Ishikawa (cell line): ENCODE measurements around the gene SGTA.

Experiments
- CEBPB ChIP-seq: IDR thresholded peaks from 2 replicates; pipeline ENCODE4 v1.6.1; 2012
- CREB1 ChIP-seq: IDR thresholded peaks from 2 replicates; pipeline ENCODE4 v1.6.1; 2012; ENCODE audit warnings: low read depth
- EGR1 ChIP-seq: IDR thresholded peaks from 2 replicates; pipeline ENCODE4 v1.6.1; 2012
- EP300 ChIP-seq: IDR thresholded peaks from 2 replicates; pipeline ENCODE4 v1.6.1; 2012; ENCODE audit warnings: borderline replicate concordance
- MAX ChIP-seq: IDR thresholded peaks from 2 replicates; pipeline ENCODE4 v1.6.1; 2012
- RAD21 ChIP-seq: IDR thresholded peaks from 2 replicates; pipeline ENCODE4 v1.6.1; 2012; ENCODE audit warnings: low read depth
- TEAD4 ChIP-seq: IDR thresholded peaks from 2 replicates; pipeline ENCODE4 v1.6.1; 2012
- ZBTB7A ChIP-seq: IDR thresholded peaks from 2 replicates; pipeline ENCODE4 v1.6.1; 2012; ENCODE audit warnings: low read depth
- TF ChIP-seq, protein P1 (sequence below): IDR thresholded peaks from 2 replicates; pipeline ENCODE4 v1.6.1; 2012; ENCODE audit warnings: low read depth, mild to moderate bottlenecking
- TF ChIP-seq, protein P2 (sequence below): IDR thresholded peaks from 2 replicates; pipeline ENCODE4 v1.6.1; 2012

DNA sequence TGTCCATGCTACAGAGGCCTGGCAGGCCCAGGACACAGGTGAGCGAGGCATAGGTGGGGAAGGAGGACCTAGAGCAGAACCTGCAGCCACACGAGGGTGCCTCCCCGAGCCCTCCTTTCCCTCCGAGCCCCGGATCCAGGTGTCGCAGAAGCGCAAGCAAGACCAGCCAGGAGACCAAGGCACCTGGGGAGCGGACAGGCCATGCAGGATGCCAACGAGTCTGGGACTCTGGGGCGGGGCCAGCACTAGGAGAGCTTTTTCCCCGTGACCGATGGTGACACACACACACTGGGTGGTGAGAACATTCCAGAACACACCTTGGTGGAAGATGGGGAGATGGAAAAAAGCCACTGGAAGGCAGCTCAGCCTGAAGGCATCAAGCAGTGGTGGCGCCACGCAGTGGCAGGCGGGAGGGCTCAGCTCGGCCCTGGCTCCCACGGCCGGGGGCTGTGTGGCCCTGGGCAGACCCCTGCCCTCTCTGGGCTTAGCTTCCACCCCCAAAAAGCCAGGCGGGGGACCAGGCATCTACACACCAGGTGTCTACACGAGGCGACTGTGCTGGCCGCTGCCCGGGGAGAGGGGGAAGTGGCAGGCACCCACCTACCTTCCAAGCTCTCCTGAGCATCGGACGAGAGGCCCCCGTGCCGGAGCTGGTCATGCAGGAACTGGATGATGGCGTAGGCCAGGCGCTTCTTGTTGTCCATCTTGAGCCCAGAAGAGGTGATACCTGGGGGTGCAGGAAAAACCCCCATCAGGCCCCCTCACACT lies 14.5 kb downstream of the SGTA start:
- TF ChIP-seq, protein P1, sequence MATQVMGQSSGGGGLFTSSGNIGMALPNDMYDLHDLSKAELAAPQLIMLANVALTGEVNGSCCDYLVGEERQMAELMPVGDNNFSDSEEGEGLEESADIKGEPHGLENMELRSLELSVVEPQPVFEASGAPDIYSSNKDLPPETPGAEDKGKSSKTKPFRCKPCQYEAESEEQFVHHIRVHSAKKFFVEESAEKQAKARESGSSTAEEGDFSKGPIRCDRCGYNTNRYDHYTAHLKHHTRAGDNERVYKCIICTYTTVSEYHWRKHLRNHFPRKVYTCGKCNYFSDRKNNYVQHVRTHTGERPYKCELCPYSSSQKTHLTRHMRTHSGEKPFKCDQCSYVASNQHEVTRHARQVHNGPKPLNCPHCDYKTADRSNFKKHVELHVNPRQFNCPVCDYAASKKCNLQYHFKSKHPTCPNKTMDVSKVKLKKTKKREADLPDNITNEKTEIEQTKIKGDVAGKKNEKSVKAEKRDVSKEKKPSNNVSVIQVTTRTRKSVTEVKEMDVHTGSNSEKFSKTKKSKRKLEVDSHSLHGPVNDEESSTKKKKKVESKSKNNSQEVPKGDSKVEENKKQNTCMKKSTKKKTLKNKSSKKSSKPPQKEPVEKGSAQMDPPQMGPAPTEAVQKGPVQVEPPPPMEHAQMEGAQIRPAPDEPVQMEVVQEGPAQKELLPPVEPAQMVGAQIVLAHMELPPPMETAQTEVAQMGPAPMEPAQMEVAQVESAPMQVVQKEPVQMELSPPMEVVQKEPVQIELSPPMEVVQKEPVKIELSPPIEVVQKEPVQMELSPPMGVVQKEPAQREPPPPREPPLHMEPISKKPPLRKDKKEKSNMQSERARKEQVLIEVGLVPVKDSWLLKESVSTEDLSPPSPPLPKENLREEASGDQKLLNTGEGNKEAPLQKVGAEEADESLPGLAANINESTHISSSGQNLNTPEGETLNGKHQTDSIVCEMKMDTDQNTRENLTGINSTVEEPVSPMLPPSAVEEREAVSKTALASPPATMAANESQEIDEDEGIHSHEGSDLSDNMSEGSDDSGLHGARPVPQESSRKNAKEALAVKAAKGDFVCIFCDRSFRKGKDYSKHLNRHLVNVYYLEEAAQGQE: no peak
- TF ChIP-seq MAX: no peak
- TF ChIP-seq RAD21: no peak
- no peak for TF ChIP-seq CEBPB
- no peak for TF ChIP-seq CREB1
- TF ChIP-seq TEAD4: no peak
- TF ChIP-seq EP300: no peak
- TF ChIP-seq, protein P2, sequence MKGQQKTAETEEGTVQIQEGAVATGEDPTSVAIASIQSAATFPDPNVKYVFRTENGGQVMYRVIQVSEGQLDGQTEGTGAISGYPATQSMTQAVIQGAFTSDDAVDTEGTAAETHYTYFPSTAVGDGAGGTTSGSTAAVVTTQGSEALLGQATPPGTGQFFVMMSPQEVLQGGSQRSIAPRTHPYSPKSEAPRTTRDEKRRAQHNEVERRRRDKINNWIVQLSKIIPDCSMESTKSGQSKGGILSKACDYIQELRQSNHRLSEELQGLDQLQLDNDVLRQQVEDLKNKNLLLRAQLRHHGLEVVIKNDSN: no peak
- no peak for TF ChIP-seq EGR1
- no peak for TF ChIP-seq ZBTB7A
